HG03280 (cell line): ENCODE results near the gene C2CD4D.
"Not testable (repeated sequence)": the region's sequence is repeated elsewhere in the genome, so short reads cannot be mapped to it uniquely, and the experiment has no call there.

Experiments used
- ATAC-seq: cut with Tn5 transposase; IDR thresholded peaks from one replicate; pipeline ENCODE4 v1.9.1; 2021; ENCODE audit warnings: mild to moderate bottlenecking, moderate library complexity; ENCODE audit not compliant: unreplicated experiment

The C2CD4D gene

GRCh38 chr1:151839457-151840403, at the start of gene C2CD4D:
TSS of gene C2CD4D (minus strand) at chr1:151839820. CDS start at chr1:151838989, 831 bp downstream.
- ATAC-seq = no peak

DNA sequence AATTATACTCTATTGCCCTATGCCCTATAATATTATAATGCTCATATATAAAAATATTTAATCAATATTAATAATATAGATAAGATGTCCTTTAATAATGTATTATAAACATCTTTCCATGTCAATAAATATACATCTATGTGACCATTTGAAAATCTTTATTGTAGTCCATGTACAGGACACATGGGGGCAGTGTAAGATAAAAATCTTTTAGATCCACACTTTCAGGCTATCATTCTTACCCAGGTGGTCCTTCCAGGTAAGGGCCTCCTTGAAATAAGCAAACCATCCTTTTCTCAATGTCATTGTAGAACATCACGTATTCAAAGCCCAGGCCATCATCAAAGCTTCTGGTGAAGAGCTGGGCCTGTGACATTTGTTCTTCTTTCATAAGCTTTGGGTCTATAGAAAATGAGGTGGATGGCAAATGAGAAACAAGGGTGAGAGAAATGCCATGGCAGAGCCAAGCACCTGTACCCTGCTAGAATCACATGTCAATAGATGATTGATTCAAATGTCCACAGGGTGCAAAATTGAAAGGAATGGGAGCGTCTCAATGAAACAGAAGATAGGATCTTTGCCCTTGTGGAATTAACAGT, 49.5 kb upstream of the C2CD4D start:
- ATAC-seq = no peak

DNA sequence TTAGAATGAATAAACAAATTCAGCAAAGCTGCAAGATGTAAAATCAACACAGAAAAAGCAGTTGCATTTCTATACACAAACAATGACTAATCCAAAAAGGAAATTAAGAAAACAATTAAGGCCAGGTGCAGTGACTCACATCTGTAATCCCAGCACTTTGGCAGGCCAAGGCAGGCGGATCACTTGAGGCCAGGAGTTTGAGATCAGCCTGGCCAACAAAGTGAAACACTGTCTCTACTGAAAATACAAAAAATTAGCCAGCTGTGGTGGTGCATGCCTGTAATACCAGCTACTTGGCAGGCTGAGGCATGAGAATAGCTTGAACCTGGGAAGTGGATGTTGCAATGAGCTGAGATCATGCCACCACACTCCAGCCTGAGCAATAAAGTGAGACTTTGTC, 47.4 kb upstream of the C2CD4D start:
- ATAC-seq = no peak

GRCh38 chr1:151885479-151885878, 45.9 kb upstream of the C2CD4D start:
- ATAC-seq = no peak

GRCh38 chr1:151884879-151885278, 45.3 kb upstream of the C2CD4D start:
- not testable (repeated sequence) for ATAC-seq

GRCh38 chr1:151884445-151884844, 44.8 kb upstream of the C2CD4D start:
- ATAC-seq = not testable (repeated sequence)

GRCh38 chr1:151883898-151884297, 44.3 kb upstream of the C2CD4D start:
- ATAC-seq = not testable (repeated sequence)

GRCh38 chr1:151882918-151883317, 43.3 kb upstream of the C2CD4D start:
- not testable (repeated sequence) for ATAC-seq

DNA sequence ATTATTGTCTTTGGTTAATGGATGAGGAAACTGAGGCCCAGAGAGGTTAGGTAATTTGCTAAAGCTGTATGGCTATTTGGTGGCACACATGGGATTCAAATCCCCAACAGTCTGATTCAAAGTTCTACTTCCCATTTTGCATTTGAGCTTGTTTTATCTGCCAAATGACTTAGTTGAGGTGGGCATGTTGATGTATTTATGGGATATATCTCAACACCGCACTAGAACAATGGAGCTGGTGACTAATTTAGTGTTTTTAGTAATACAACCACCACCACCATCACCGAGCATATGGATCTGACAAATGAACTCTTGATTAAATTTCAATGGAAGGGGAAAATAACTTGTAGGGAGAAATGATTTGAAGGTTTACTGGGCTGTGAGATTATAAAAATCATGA, 42.8 kb upstream of the C2CD4D start:
- no peak for ATAC-seq

DNA sequence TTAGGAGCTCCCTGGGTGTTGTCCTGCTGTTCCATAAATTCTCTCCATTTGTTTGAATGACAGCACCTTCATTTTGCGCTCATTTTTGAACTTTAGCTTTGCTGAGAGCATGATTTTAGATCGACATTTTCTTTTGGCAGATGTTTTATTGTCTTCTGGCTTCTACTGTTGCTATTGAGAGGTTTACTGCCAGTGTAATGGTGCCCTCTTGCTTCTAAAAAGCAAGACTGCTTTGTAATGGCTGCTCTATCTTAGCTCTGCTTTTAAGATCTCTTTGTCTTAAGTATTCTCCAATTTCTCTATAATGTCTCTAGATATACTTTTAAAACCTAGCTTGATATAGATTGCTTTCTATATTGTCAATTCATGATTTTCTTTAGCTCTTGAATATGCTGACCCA, 41.9 kb upstream of the C2CD4D start:
- ATAC-seq = no peak

- no peak for ATAC-seq
Measured at GRCh38 chr1:151875419-151876097, 35.9 kb upstream of the C2CD4D start.

DNA sequence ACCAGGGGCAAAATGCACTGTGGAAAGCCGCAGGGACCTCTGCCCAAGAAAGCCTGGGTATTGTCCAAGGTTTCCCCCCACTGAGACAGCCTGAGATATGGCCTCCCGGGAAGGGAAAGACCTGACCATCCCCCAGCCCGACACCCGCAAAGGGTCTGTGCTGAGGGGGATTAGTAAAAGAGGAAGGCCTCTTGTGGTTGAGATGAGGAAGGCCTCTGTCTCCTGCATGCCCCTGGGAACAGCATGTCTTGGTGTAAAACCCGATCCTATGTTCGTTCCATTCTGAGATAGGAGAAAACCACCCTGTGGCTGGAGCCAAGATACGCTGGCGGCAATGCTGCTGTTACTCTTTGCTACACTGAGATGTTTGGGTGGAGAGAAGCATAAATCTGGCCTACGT, 33.2 kb upstream of the C2CD4D start:
- not testable (repeated sequence) for ATAC-seq

- ATAC-seq = no peak
Measured at GRCh38 chr1:151871284-151872030, 31.8 kb upstream of the C2CD4D start.

GRCh38 chr1:151868486-151868885, 28.9 kb upstream of the C2CD4D start:
- no peak for ATAC-seq

DNA sequence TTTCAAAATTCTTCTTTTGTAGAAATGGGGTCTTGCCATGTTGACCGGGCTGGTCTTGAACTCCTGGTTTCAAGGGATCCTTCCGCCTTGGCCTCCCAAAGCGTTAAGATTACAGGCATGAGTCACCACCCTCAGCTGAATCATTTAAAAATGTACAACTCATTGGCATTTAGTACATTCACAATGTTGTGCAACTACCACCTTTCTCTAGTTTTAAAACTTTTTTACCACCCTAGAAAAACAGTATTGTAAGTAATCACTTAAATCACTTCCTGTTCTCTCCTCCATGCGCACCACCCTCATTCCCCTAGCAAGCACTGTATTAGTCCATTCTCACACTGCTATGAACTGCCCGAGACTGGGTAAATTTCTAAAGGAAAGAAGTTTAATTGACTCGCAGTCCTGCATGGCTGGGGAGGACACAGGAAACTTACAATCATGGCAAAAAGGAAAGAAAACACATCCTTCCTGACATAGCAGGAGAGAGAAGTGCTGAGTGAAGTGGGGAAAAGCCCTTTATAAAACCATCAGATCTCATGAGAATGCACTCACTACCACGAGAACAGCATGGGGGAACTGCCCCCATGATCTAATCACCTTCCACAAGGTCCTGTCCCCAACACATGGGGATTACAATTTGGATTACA, 28.3 kb upstream of the C2CD4D start:
- no peak for ATAC-seq

DNA sequence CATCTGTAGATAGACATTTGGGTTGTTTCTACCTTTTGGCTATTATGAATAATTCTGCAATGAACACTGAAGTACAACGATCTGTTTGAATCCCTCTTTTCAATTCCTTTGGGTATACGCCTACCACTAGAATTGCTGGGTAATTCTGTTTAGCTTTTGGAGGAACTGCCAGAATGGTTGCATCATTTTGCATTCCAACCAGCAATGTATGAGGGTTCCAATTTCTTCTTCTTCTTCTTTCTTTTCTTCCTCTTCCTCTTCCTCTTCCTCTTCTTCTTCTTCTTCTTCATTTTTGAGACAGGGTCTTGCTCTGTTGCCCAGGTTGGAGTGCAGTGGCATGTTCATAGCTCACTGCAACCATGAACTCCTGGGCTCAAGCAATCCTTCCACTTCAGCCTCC, 27.7 kb upstream of the C2CD4D start:
- no peak for ATAC-seq

GRCh38 chr1:151864411-151864810, 24.8 kb upstream of the C2CD4D start:
- no peak for ATAC-seq

- no peak for ATAC-seq
Measured at GRCh38 chr1:151862604-151863003, 23.0 kb upstream of the C2CD4D start.

GRCh38 chr1:151860504-151861187, 21.0 kb upstream of the C2CD4D start:
- ATAC-seq = no peak

GRCh38 chr1:151859891-151860293, 20.3 kb upstream of the C2CD4D start:
- no peak for ATAC-seq
